ENCODE results near the gene CAMK1.
"Not testable (repeated sequence)": the region's sequence is repeated elsewhere in the genome, so short reads cannot be mapped to it uniquely, and the experiment has no call there.

The CAMK1 gene

GRCh38 chr3:9779075-9779593 is 9.4 kb upstream of the CAMK1 start:
- peak; percentile 84 for DNase-seq
- in situ Hi-C loops (cut with MboI; ENCODE audit: low pct_unique_long_range_greater_than_20kb, low sequenced_read_pairs): no loop called here

GRCh38 chr3:9778143-9779074 is 8.7 kb upstream of the CAMK1 start:
- DNase-seq: no peak
- in situ Hi-C loops (cut with MboI; ENCODE audit: low pct_unique_long_range_greater_than_20kb, low sequenced_read_pairs): no loop called here

GRCh38 chr3:9777694-9778021 is 7.9 kb upstream of the CAMK1 start:
- in situ Hi-C loops (cut with MboI; ENCODE audit: low pct_unique_long_range_greater_than_20kb, low sequenced_read_pairs): no loop called here

GRCh38 chr3:9776896-9777693 is 7.3 kb upstream of the CAMK1 start:
- in situ Hi-C loops (cut with MboI; ENCODE audit: low pct_unique_long_range_greater_than_20kb, low sequenced_read_pairs): no loop called here
- no peak for DNase-seq

More at GRCh38 chr3:9777694-9778021, 7.9 kb upstream of the CAMK1 start:
- DNase-seq: no peak

- DNase-seq; in situ Hi-C loops (cut with MboI; ENCODE audit: low pct_unique_long_range_greater_than_20kb, low sequenced_read_pairs): not testable (repeated sequence)
Measured at GRCh38 chr3:9771007-9771406, 1.3 kb upstream of the CAMK1 start.

DNA sequence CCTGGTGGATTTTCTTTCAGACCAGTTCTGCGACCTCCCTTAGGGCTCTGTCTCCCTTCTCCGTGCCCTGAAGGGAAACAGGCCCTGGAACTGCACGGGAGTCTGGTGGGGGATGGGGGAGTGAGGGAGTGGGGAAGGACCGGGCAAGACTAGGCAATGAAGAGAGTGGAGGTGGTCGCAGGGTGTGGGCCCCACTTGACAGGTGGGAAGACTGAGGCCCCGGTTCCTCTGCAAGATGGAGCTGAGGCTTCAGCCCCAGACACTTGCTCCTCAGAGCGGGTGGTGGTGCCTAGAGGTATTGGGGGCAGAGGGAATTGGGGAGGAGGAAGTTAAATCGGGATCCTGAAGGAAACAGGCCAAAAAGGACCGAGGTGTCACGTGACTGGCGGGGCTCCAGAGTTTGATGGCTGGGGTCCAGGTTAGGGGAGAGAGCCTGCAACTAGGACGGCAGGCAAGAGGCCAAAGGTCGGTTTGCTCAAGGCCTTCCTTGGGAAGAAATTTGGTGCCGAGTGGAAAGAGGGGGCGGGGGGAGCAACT is 597 bp upstream of the CAMK1 start:
- DNase-seq: no peak
- in situ Hi-C loops (cut with MboI; ENCODE audit: low pct_unique_long_range_greater_than_20kb, low sequenced_read_pairs): no loop called here

DNA sequence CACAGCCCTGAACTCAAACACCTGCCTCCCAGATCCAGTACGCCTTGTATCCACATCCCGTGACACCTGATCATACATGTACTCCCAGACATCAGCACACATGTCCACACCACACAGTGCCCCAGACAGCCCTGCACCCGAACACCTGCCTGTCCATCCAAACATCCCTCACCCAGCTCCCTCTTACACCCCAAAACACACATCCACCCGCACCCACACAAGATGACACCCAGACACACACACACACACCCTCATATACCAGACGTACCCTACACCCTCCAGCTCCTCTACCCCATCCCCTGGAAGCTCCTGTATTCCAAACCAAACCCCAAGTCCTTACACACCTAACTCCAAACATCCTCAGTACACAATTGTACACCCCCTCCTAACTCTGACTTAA is 735 bp downstream of the CAMK1 start:
- DNase-seq: no peak
- in situ Hi-C loops (cut with MboI; ENCODE audit: low pct_unique_long_range_greater_than_20kb, low sequenced_read_pairs): no loop called here

DNA sequence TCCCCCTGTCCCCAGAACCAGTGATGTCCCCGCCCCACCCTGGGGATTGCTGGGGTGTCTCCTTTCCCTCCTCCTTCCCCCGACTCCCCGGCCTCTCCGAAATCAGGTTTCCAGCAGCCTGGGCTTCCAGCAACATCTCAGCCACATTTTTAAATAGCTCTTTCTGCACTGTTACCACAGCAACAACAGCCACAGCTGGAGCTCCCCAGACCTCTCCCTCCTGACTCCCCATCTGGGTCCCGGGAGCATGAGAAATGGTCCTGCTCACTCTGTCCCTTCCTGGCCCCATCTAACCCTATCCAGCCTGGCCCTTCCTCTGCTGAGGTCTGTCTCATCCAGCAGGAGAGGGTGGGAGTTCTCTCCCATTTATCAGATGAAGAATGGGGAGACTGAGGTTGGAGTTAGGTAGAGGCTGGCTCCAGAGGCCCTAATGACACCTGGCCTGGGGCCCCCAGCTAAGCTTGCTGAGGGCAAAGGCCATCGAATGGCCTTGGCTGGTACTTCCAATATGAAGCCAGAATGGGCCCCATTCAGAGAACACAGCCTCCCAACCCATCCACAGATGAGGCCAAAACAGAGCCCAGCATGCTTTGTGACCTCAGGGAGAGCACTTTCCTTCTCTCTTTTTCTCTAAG is 1.5 kb downstream of the CAMK1 start:
- DNase-seq: no peak
- in situ Hi-C loops (cut with MboI; ENCODE audit: low pct_unique_long_range_greater_than_20kb, low sequenced_read_pairs): no loop called here

DNA sequence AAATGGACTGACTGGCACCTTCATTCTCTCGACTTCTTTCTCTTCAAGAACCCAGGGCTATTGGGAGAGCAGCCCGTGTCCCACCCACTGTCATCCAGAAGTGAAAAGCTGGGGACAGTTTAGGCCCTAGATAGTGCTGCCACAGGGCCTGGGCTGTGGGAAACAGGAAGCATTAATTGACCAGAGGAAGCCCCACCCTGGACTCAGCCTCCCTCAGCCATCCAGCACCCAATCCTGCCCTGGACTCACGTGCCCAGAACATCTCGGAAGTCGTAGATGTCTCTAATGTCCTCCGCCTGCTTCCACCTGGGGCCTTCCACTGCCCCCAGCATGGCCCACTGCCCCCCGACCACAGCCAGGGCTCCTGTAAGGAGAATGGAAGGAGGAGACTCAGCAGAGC is 2.3 kb downstream of the CAMK1 start:
- DNase-seq: no peak
- in situ Hi-C loops (cut with MboI; ENCODE audit: low pct_unique_long_range_greater_than_20kb, low sequenced_read_pairs): no loop called here

DNA sequence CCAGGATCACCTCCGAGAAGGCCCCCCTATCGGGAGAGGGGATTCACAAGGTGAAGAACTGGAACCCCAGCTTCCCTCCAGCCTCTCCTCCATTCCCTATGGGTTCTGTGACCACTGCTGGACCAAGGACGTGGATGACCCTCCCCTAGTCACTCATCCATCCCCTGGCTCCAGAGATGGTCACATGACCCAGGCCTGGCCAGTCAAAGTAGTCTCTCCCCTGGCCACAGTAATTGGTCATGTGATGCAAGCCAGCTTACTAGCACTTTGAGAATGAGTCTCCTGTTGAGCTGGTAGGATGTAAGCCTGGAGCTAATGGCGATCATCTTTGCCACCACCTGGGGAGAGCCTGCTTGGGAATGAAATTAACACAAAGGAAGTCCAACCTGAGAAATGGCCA is 3.9 kb downstream of the CAMK1 start:
- DNase-seq: no peak
- in situ Hi-C loops (cut with MboI; ENCODE audit: low pct_unique_long_range_greater_than_20kb, low sequenced_read_pairs): no loop called here

DNA sequence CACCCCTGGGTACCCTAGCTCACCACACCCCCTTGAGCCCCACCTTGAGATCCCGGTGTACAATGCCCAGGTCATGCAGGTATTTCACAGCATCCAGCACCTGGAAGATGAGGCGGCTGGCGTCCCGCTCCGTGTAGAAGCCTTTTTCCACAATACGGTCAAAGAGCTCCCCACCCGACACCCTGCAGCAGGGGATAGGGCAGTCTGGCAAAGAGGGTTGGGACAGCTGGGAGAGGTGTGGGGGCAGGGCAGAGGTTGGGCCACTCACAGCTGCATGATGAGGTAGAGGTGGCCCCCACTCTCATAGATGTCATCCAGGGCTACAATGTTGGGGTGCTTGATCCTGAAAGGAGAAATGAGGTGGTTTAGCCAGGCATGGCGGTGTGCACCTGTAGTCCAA is 6.9 kb downstream of the CAMK1 start:
- DNase-seq: no peak
- in situ Hi-C loops (cut with MboI; ENCODE audit: low pct_unique_long_range_greater_than_20kb, low sequenced_read_pairs): no loop called here

DNA sequence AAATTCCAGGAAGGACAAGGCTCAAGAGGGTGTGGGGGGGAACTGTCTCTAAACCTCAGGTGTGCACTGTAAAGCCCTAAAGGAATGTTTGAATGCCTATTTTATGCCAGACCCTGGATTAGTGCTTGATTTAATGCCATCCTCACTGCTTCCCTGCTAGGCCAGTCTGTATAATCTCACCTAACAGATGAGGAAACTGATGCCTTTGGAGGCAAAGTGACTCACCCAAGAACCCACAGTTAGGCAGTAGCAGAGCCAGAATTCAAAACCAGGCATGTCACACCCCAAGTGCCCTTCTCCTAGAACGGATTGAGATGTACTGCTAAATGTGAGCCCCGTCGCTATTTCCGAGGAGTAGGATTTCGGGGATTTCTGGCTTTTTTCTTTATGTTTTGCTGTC is 7.8 kb downstream of the CAMK1 start:
- in situ Hi-C loops (cut with MboI; ENCODE audit: low pct_unique_long_range_greater_than_20kb, low sequenced_read_pairs): no loop called here

GRCh38 chr3:9760779-9761505 is 8.8 kb downstream of the CAMK1 start:
- in situ Hi-C loops (cut with MboI; ENCODE audit: low pct_unique_long_range_greater_than_20kb, low sequenced_read_pairs): no loop called here
- no peak for DNase-seq

More for the DNA sequence above, 7.8 kb downstream of the CAMK1 start:
- no peak for DNase-seq

DNA sequence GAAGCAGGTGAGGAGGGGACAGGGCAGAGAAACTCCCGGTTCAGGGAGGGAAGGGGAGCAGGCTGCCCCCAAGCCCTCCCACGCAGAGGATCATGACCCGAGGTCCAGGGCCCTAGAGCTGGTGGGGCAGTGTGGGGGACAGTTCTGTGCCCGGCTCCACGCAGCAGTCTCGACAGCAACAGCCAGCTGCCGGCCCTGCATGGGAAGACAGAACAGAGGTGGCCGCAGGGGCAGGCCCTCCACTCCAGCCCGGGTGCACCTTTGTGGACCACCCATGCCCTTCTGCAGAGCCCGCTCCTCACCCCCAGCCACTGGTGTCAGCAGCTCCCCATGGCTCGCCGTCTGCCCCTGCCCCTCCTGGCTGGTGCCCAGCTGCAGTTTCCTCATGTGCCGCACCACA is 12.3 kb downstream of the CAMK1 start:
- in situ Hi-C loops (cut with MboI; ENCODE audit: low pct_unique_long_range_greater_than_20kb, low sequenced_read_pairs): no loop called here
- no peak for DNase-seq

GRCh38 chr3:9754678-9755077 is 15.1 kb downstream of the CAMK1 start:
- in situ Hi-C loops (cut with MboI; ENCODE audit: low pct_unique_long_range_greater_than_20kb, low sequenced_read_pairs): no loop called here
- peak; percentile 43 for DNase-seq

GRCh38 chr3:9750556-9751411 is 19.0 kb downstream of the CAMK1 start:
- peak; percentile 48 for DNase-seq

DNA sequence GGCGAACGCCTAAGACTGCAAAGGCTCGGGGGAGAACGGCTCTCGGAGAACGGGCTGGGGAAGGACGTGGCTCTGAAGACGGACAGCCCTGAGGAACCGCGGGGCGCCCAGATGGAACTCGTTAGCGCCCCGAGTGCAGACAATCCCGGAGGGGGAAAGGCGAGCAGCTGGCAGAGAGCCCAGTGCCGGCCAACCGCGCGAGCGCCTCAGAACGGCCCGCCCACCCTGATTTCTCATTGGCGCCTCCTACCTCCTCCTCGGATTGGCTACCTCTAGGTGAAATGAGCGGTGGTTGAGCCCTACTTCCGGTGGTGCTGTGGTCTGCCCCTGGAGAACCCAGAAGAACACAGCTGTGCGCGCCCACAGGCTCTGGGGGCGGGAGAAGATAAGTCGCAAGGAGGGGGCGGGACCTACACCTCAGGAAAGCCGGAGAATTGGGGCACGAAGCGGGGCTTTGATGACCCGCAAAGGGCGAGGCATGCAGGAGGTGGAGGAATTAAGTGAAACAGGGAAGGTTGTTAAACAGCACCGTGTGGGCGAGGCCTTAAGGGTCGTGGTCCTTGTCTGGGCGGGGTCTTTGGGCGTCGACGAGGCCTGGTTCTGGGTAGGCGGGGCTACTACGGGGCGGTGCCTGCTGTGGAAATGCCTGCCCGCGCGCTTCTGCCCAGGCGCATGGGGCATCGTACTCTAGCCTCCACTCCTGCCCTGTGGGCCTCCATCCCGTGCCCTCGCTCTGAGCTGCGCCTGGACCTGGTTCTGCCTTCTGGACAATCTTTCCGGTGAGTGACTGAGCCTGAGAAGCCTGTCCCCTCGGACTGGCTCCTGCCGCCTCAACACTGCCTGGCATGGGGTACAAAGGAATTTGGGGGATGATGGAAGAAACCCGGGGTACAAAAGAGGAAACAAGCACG is 19.8 kb downstream of the CAMK1 start, which contains the start of gene OGG1:
OGG1 (plus strand) TSS at position 308 of the 911 bp plus-strand sequence; CDS start at position 643, 335 bp downstream.
- peak; percentile 99 for DNase-seq
- in situ Hi-C loops (cut with MboI; ENCODE audit: low pct_unique_long_range_greater_than_20kb, low sequenced_read_pairs): no loop called here

More at GRCh38 chr3:9750556-9751411, 19.0 kb downstream of the CAMK1 start:
- in situ Hi-C loops (cut with MboI; ENCODE audit: low pct_unique_long_range_greater_than_20kb, low sequenced_read_pairs): no loop called here
